Sigmoid colon (tissue), 7 donors: ENCODE results near the gene AGAP9. TPM values are rescaled to one million over a fixed set of nuclear protein-coding genes. Genes with fewer than 3 reads are reported as not detected.
"Not testable (repeated sequence)": the region's sequence is repeated elsewhere in the genome, so short reads cannot be mapped to it uniquely, and the experiment has no call there.

Experiments used
- DNase-seq: peaks from one replicate; pipeline ENCODE4 v3.0.0-alpha.2; 2019
- H3K27ac ChIP-seq, 4 donors: fragments of 200-600 bp; sonication (generic); one replicate each; pipeline ENCODE4 v1.5.1; 2016 to 2019; ENCODE audit warnings: mild to moderate bottlenecking in 1 of 4
- H3K27me3 ChIP-seq, 3 donors: fragments of 200-600 bp; sonication (generic); one replicate each; pipeline ENCODE4 v1.5.1; 2019; ENCODE audit warnings: mild to moderate bottlenecking in 1 of 3
- H3K36me3 ChIP-seq, 4 donors: fragments of 200-600 bp; sonication (generic); one replicate each; pipeline ENCODE4 v1.5.1; 2016 to 2019
- H3K4me1 ChIP-seq, 4 donors: fragments of 200-600 bp; sonication (generic); one replicate each; pipeline ENCODE4 v1.5.1; 2017 to 2019
- H3K4me3 ChIP-seq, 4 donors: fragments of 200-600 bp; sonication (generic); one replicate each; pipeline ENCODE4 v1.5.1; 2017 to 2019; ENCODE audit warnings: mild to moderate bottlenecking in 2 of 4, moderate library complexity in 1 of 4
- H3K9me3 ChIP-seq, 4 donors: fragments of 200-600 bp in 3 of 4; sonication (generic) in 3 of 4; one replicate each; pipeline versions ENCODE4 v1.5.1 to v1.6.1; 2013 to 2019
- WGBS, 2 donors: extraction: QIAGEN DNeasy Blood & Tissue Kit; methylation state at CpG; one replicate each; pipeline ENCODE4 v1.1.7; 2013; 5-methylcytosine and 5-hydroxymethylcytosine counted together
- intact Hi-C: fragments of 100-400 bp; cut with DNase I; formaldehyde crosslinking; loops from one replicate; pipeline ENCODE4 v1.15.1; 2023
- polyA plus RNA-seq, 3 donors: library from polyadenylated mRNA; stranded (reverse); fragments of 200-250 nt; gene quantifications; one replicate each; pipeline ENCODE4 v1.2.3, GENCODE V29; 2013
- total RNA-seq, 4 donors: library from RNA; depleted of rRNA; stranded (reverse); fragments of >200 nt; gene quantifications; one replicate each; pipeline ENCODE4 v1.1.0, GENCODE V29; 2016
- donor health status: healthy with polysubstance abuse.
- donor health status: Bipolar disorder and iron deficiency.
- donor health status: healthy.

AGAP9 gene
- total and polyA plus RNA-seq, 7 donors = 0.60 to 8.2 (median 5.4) TPM

DNA sequence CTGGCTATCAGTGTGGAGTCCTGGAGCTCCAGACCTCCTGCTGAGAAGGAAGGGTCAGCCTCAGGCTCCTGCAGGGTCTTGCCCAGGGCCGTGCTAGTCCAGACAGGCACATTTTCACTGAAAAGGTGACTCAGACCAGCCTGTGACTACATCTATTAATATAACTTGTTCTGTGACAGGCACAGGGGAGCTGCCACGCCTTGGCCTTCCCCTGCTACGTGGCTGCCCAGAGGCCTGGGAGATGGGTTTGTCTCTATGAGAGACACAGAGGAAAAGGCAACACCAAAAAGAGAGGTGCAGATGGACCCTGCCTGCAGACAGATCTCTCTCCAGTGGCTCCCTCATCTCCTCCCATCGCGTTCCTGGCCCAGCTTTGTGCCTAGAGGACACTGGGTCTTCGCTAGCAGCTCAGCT is 41.7 kb downstream of the AGAP9 start:
- H3K4me1 ChIP-seq, H3K9me3 ChIP-seq, DNase-seq, H3K36me3 ChIP-seq, H3K27me3 ChIP-seq, H3K27ac ChIP-seq, H3K4me3 ChIP-seq, intact Hi-C loops: not testable (repeated sequence)
- whole genome bisulfite sequencing, 2 donors = 77 to 84% methylated on average over 5 of the region's 6 CpGs

DNA sequence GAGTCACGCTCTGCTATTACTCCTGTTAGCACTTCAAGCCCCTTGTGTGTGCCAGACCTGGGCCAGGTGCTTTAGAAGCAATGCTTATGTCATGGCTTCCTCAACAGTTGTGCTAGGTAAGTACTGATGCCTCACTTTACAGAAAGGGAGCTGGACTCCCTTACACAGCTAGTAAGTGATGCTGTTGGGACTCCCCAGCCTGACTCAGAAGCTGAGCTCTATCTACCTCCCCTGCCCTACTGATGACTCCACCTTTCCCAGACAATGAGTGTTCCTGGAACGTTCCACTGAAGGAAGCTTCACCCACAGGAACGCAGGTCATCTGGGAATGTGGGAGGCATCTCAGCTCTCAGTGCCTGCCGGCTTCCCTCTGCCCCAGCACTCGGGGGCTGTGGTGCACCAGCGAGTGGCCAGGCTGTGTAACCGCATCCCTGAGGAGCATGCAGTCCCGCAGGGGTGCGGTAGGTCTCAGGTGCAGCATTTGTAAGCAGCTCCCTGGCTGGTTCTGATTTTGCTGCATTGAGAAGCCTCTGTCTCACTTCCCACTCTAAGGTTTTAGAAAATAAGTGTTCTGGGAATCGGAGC is 42.2 kb downstream of the AGAP9 start:
- H3K27ac ChIP-seq, DNase-seq, H3K4me1 ChIP-seq, H3K27me3 ChIP-seq, H3K4me3 ChIP-seq, intact Hi-C loops, H3K9me3 ChIP-seq, H3K36me3 ChIP-seq: not testable (repeated sequence)
- WGBS, 2 donors = 61 to 74% methylated on average over 8 of the region's 10 CpGs

- H3K4me1 ChIP-seq, H3K36me3 ChIP-seq, H3K9me3 ChIP-seq, H3K27ac ChIP-seq, DNase-seq, intact Hi-C loops, H3K4me3 ChIP-seq, H3K27me3 ChIP-seq: not testable (repeated sequence)
- WGBS, 2 donors = no CpG with 5 or more reads among the region's 3 CpGs
Observed at GRCh38 chr10:47480133-47480532, 43.3 kb downstream of the AGAP9 start.

DNA sequence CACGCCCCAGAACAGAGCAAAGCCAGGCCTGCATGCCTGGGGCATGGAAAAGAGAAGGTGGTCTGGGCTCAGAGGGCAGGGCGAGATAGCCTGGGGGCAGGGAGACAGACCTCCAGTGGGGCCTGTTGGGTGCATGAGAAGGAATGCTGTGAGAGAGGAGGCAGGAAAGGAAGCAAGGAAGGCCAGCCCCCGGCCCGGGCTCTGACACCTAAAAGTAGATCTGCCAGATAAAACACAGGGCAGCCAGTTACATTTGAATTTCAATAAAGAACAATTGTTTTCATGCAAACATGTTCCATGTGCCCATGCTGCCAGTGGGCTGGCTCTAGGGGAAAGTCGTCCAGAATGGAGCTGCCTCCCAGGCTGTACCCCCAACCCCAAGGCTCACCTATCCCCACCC is 45.3 kb downstream of the AGAP9 start:
- H3K27me3 ChIP-seq, intact Hi-C loops, H3K4me1 ChIP-seq, H3K27ac ChIP-seq, H3K9me3 ChIP-seq, H3K4me3 ChIP-seq, H3K36me3 ChIP-seq, DNase-seq: not testable (repeated sequence)
- WGBS, 2 donors = 77% methylated on average over 3 to 4 of the region's 5 CpGs

DNA sequence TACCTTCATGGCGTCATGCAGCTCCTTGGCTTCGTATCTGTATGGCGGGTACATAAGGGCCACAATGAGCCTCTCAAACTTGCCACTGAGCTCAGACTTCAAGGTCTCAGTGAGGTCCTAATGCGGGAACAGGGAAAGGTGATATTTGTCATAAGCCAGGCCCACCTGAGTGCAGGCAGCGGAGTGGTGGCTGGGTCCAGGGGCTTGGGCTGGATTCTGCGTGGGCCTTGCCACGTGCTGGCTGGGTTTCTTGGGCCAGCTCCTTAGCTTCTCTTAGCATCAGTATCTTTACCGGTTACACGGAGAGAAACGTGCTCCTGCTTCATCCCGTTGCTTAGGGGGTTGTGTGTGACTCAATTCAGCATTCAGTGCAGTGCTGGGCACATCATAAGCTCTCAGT is 46.4 kb downstream of the AGAP9 start:
- DNase-seq, H3K4me1 ChIP-seq, H3K9me3 ChIP-seq, intact Hi-C loops, H3K27me3 ChIP-seq, H3K4me3 ChIP-seq, H3K36me3 ChIP-seq, H3K27ac ChIP-seq: not testable (repeated sequence)
- WGBS, 2 donors = 91 to 94% methylated on average over 10 of the region's 11 CpGs

DNA sequence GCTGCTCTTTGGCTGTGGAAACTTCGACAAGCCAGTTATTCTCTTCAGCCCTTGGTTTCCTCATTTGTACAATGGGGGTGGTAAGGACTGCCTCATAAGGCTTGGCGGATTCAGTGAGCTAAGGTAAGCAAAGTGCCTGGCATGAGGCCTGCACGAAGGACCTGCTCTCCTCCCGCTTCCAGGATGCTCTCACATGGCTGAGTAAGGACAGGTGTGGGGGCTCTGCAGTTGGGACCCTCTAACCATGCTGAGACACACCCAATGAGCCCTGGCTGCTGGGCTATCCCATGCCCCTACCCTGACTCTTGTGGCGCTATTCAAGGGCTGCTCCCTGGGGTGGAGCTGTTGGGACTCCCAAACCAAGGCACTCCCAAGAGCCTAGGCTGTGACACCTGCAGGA is 48.3 kb downstream of the AGAP9 start:
- H3K9me3 ChIP-seq, H3K36me3 ChIP-seq, H3K27ac ChIP-seq, H3K27me3 ChIP-seq, H3K4me1 ChIP-seq, intact Hi-C loops, H3K4me3 ChIP-seq, DNase-seq: not testable (repeated sequence)
- 87 to 92% methylated on average over 5 of the region's 5 CpGs for WGBS, 2 donors

DNA sequence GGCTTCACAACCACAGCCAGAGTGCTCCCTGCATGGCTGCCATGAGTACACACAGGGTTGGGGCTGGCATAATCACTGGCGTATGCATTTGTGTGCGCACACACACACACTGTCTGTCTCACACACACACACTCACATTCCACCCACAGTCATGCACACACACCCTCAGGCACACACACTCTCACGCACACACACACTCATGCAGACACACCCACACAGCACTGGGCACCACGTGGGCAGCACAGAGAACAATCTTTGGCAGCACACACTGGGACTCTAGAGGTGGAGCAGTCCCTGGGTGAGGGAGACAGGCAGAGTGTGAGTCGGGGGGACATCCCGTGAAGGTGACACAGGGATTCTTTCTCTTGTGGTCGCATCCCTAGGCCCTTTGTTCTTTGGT is 49.9 kb downstream of the AGAP9 start:
- H3K4me3 ChIP-seq, H3K27ac ChIP-seq, H3K36me3 ChIP-seq, H3K9me3 ChIP-seq, DNase-seq, intact Hi-C loops, H3K4me1 ChIP-seq, H3K27me3 ChIP-seq: not testable (repeated sequence)
- WGBS, 2 donors = no CpG with 5 or more reads among the region's 7 CpGs

- not testable (repeated sequence) for H3K27ac ChIP-seq
Observed at GRCh38 chr10:47472647-47473046, 50.8 kb downstream of the AGAP9 start.

DNA sequence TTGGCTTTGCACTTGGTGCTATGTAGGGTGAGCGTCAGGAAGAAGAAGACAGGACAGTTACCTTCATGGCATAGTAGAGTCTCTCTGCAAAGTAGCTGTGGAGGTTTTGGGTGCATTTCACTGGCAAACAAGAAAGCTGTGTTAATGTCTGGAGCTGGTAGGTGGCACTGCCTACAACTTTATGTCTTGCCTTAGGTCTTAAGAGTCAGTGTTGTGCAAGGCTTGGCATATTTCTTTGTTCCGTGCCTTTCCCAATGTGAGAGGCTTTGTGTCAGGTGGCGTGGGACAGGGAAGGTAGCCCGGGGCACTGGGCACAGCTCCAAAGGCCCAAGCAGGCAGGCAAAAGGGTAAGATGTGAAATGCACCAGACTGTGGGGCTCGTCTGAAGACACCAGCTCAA is 51.4 kb downstream of the AGAP9 start:
- H3K27ac ChIP-seq, H3K27me3 ChIP-seq, H3K36me3 ChIP-seq, H3K4me3 ChIP-seq, H3K9me3 ChIP-seq, H3K4me1 ChIP-seq, DNase-seq, intact Hi-C loops: not testable (repeated sequence)
- no CpG with 5 or more reads among the region's 5 CpGs for WGBS, 2 donors

More at GRCh38 chr10:47472647-47473046, 50.8 kb downstream of the AGAP9 start:
- H3K27me3 ChIP-seq, H3K4me1 ChIP-seq, H3K9me3 ChIP-seq, H3K36me3 ChIP-seq, DNase-seq, intact Hi-C loops, H3K4me3 ChIP-seq: not testable (repeated sequence)
- 79 to 80% methylated on average over 1 of the region's 3 CpGs for WGBS, 2 donors

DNA sequence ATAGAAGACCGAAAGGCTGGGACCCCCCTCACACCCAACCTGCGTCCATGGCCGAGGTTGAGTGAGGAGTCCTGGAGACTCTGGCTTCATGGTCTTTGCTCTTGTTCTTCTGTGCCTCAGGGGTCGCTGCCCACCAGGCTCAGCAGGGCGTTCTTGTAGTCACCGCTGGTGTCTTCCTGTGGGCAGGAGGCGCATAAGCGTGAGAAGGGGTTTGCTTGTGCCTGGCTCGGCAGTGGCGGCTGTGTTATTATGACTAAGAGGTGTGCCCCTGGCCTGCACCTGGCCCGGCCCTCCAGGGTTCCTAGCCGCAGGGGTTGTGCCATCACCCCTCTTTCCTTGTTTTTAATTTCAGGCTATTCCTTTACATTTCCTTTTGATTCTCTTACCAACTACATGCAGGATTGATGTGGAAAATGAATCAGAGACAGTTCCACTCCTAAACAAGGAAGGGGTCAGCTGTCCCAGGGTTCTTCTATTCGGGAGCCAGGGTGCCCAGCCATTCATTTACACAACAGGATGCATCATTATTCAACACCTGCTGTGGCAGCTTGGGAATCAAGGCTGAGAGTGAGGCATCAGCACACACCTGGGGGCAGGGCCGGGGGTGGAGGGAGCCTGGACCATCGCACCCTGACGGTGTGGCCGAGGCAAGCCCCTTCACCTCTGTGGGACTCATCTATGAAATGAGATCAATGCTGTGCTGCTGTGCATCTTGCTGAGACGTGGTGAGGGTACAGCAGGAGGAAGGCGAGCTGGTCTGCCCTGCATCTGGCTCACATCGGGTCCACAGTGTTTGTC is 54.5 kb downstream of the AGAP9 start:
- H3K36me3 ChIP-seq, intact Hi-C loops, H3K9me3 ChIP-seq, H3K4me1 ChIP-seq, DNase-seq, H3K27me3 ChIP-seq, H3K4me3 ChIP-seq, H3K27ac ChIP-seq: not testable (repeated sequence)
- 90 to 91% methylated on average over 15 of the region's 20 CpGs for WGBS, 2 donors

DNA sequence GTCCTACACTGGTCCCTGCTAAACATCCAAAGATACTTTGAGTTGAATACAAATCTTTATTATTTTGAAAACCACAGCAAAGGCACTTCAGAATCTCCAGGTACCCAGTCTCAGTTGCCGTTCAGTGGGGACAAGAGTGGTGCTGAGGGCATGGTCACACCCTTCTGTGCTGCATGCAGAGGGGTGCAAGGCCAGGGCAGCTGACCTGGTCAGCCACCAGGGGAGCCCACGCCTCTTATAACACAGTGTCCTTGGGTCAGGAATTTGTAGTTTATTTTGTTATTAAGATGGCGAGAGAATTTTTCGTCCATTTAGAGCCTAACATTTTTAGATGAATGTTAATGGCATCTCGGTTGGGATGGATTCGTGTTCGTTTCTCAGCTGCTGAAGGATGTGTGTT is 55.5 kb downstream of the AGAP9 start:
- H3K4me1 ChIP-seq, DNase-seq, H3K4me3 ChIP-seq, H3K27ac ChIP-seq, H3K36me3 ChIP-seq, intact Hi-C loops, H3K27me3 ChIP-seq, H3K9me3 ChIP-seq: not testable (repeated sequence)
- 89 to 90% methylated on average over 5 of the region's 7 CpGs for WGBS, 2 donors

GRCh38 chr10:47467458-47467857 is 56.0 kb downstream of the AGAP9 start:
- H3K27me3 ChIP-seq, H3K4me1 ChIP-seq, H3K4me3 ChIP-seq, H3K27ac ChIP-seq, H3K36me3 ChIP-seq, DNase-seq, intact Hi-C loops, H3K9me3 ChIP-seq: not testable (repeated sequence)
- 90 to 93% methylated on average over 5 of the region's 5 CpGs for WGBS, 2 donors

- H3K36me3 ChIP-seq, H3K27me3 ChIP-seq, H3K4me3 ChIP-seq, DNase-seq, H3K9me3 ChIP-seq, H3K27ac ChIP-seq, H3K4me1 ChIP-seq, intact Hi-C loops: not testable (repeated sequence)
- WGBS, 2 donors = 72 to 78% methylated on average over 14 of the region's 14 CpGs
Observed at GRCh38 chr10:47465216-47465917, 58.1 kb downstream of the AGAP9 start.
